H7 (cell line): ENCODE data around the gene BMP2. TPM values are rescaled to one million over a fixed set of nuclear protein-coding genes. Genes with fewer than 3 reads are reported as not detected.

Experiments used
- DNase-seq: peaks from one replicate; pipeline ENCODE4 v3.0.0; 2012
- H3K27me3 ChIP-seq: 2 replicates; pipeline ENCODE4 v1.6.0; 2011; ENCODE audit warnings: mild to moderate bottlenecking, low read length; ENCODE audit not compliant: control insufficient read depth, insufficient read depth
- H3K36me3 ChIP-seq: replicated peaks from 2 replicates; pipeline ENCODE4 v1.5.1; 2011; ENCODE audit warnings: low read length; ENCODE audit not compliant: control insufficient read depth, insufficient read depth
- H3K4me3 ChIP-seq: 2 replicates; pipeline ENCODE4 v1.5.1; 2011; ENCODE audit warnings: low read depth, mild to moderate bottlenecking, control low read depth, low read length, moderate library complexity; ENCODE audit not compliant: insufficient read depth
- total RNA-seq: library from RNA; depleted of rRNA; stranded (reverse); fragments of >200 nt; shearing (Covaris generic); gene quantifications from 2 replicates; pipeline ENCODE4 v1.2.3, GENCODE V29; 2014; rRNA removed

BMP2 gene
- total RNA-seq = 5.9 and 13.0 TPM in 2 replicates

- Histone ChIP-seq H3K27me3 (peaks cover 47% of the 10 kb centered on the region), H3K36me3 (no peaks in the 10 kb centered on the region), H3K4me3 (peak within 1 kb of the TSS; percentile 73)
- peak; percentile 82 for DNase-seq
These were observed at the start of gene BMP2 for GRCh38 chr20:6767536-6768227. TSS of gene BMP2 (plus strand) at chr20:6767686. CDS start at chr20:6770127, 2,441 bp downstream.

- Histone ChIP-seq H3K4me3 (no peak overlapping the region), H3K36me3 (no peaks in the 10 kb centered on the region), H3K27me3 (no peaks in the 10 kb centered on the region)
- no peak for DNase-seq
These were observed 48.7 kb upstream of the BMP2 start for GRCh38 chr20:6718662-6719368.

GRCh38 chr20:6719369-6719721 is 48.1 kb upstream of the BMP2 start:
- no peak overlapping the region for H3K4me3 ChIP-seq
- H3K27me3 ChIP-seq = no peaks in the 10 kb centered on the region
- H3K36me3 ChIP-seq = no peaks in the 10 kb centered on the region
- no peak for DNase-seq

- Histone ChIP-seq H3K4me3 (no peak overlapping the region), H3K27me3 (no peaks in the 10 kb centered on the region), H3K36me3 (no peaks in the 10 kb centered on the region)
- DNase-seq = no peak
These were observed 40.7 kb upstream of the BMP2 start for GRCh38 chr20:6726761-6727160.

- Histone ChIP-seq H3K27me3 (no peaks in the 10 kb centered on the region), H3K36me3 (no peaks in the 10 kb centered on the region), H3K4me3 (no peak overlapping the region)
- no peak for DNase-seq
These were observed 36.7 kb upstream of the BMP2 start for GRCh38 chr20:6730672-6731328.

GRCh38 chr20:6732001-6732447 is 35.5 kb upstream of the BMP2 start:
- H3K27me3 ChIP-seq = no peaks in the 10 kb centered on the region
- DNase-seq = no peak
- no peaks in the 10 kb centered on the region for H3K36me3 ChIP-seq
- no peak overlapping the region for H3K4me3 ChIP-seq

GRCh38 chr20:6732851-6733250 is 34.6 kb upstream of the BMP2 start:
- Histone ChIP-seq H3K4me3 (no peak overlapping the region), H3K36me3 (no peaks in the 10 kb centered on the region), H3K27me3 (no peaks in the 10 kb centered on the region)
- no peak for DNase-seq

GRCh38 chr20:6733965-6734364 is 33.5 kb upstream of the BMP2 start:
- no peak overlapping the region for H3K4me3 ChIP-seq
- H3K36me3 ChIP-seq = no peaks in the 10 kb centered on the region
- DNase-seq = no peak
- no peaks in the 10 kb centered on the region for H3K27me3 ChIP-seq

- DNase-seq = no peak
- Histone ChIP-seq H3K4me3 (no peak overlapping the region), H3K36me3 (no peaks in the 10 kb centered on the region), H3K27me3 (no peaks in the 10 kb centered on the region)
These were observed 31.3 kb upstream of the BMP2 start for GRCh38 chr20:6735942-6736845.

GRCh38 chr20:6739406-6739805 is 28.1 kb upstream of the BMP2 start:
- H3K36me3 ChIP-seq = no peaks in the 10 kb centered on the region
- no peaks in the 10 kb centered on the region for H3K27me3 ChIP-seq
- no peak for DNase-seq
- H3K4me3 ChIP-seq = no peak overlapping the region

- Histone ChIP-seq H3K36me3 (no peaks in the 10 kb centered on the region), H3K27me3 (no peaks in the 10 kb centered on the region), H3K4me3 (no peak overlapping the region)
- no peak for DNase-seq
These were observed 27.4 kb upstream of the BMP2 start for GRCh38 chr20:6740096-6740495.

- Histone ChIP-seq H3K36me3 (no peaks in the 10 kb centered on the region), H3K4me3 (no peak overlapping the region), H3K27me3 (no peaks in the 10 kb centered on the region)
- no peak for DNase-seq
These were observed 23.3 kb upstream of the BMP2 start for GRCh38 chr20:6744180-6744579.

- no peak for DNase-seq
- H3K4me3 ChIP-seq = no peak overlapping the region
- H3K36me3 ChIP-seq = no peaks in the 10 kb centered on the region
- no peaks in the 10 kb centered on the region for H3K27me3 ChIP-seq
These were observed 22.7 kb upstream of the BMP2 start for GRCh38 chr20:6744805-6745204.

- no peaks in the 10 kb centered on the region for H3K27me3 ChIP-seq
- no peak for DNase-seq
- no peak overlapping the region for H3K4me3 ChIP-seq
- no peaks in the 10 kb centered on the region for H3K36me3 ChIP-seq
These were observed 20.4 kb upstream of the BMP2 start for GRCh38 chr20:6746901-6747609.
